Transverse colon (tissue), 4 donors: ENCODE measurements around the gene SPATS1. TPM values are rescaled to one million over a fixed set of nuclear protein-coding genes. Genes with fewer than 3 reads are reported as not detected.

Experiments
- DNase-seq: peaks from one replicate; pipeline ENCODE4 v3.0.0-alpha.2; 2019
- H3K27ac ChIP-seq, 4 donors: fragments of 200-600 bp; sonication (generic); 2 replicates each; pipeline ENCODE4 v1.5.1; 2016 to 2018; ENCODE audit warnings: inconsistent platforms in 4 of 4
- H3K27me3 ChIP-seq: fragments of 200-600 bp; sonication (generic); 2 replicates; pipeline ENCODE4 v1.5.1; 2017; ENCODE audit warnings: inconsistent platforms
- H3K36me3 ChIP-seq, 4 donors: fragments of 200-600 bp; sonication (generic); 2 replicates each; pipeline ENCODE4 v1.5.1; 2017 to 2019; ENCODE audit warnings: inconsistent platforms in 4 of 4
- H3K4me1 ChIP-seq, 4 donors: fragments of 200-600 bp; sonication (generic); 2 replicates each; pipeline ENCODE4 v1.5.1; 2017 to 2020; ENCODE audit warnings: inconsistent platforms in 4 of 4
- H3K4me3 ChIP-seq, 4 donors: fragments of 200-600 bp; sonication (generic); 1 replicate in 1 of 4; 2 replicates in 3 of 4; pipeline versions ENCODE4 v1.5.1 to v1.6.1; 2017 to 2019; ENCODE audit warnings: inconsistent platforms in 4 of 4
- H3K9me3 ChIP-seq, 2 donors: fragments of 200-600 bp; sonication (generic); 2 replicates each; pipeline ENCODE4 v1.5.1; 2017 to 2019; ENCODE audit warnings: inconsistent platforms in 2 of 2
- CTCF ChIP-seq, 5 experiments: fragments of 200-600 bp in 3 of 5; fragments of 450-650 bp in 2 of 5; sonication (generic) in 3 of 5; IDR thresholded peaks; 1 replicate in 2 of 5; 2 replicates in 3 of 5; pipeline ENCODE4 v1.5.1; 2016 to 2017; ENCODE audit warnings: antibody characterized with exemption in 5 of 5, inconsistent platforms in 3 of 5, mild to moderate bottlenecking in 2 of 5, moderate library complexity in 1 of 5
- EP300 ChIP-seq: sonication (generic); formaldehyde crosslinking; IDR thresholded peaks from one replicate; pipeline ENCODE4 v1.6.1; 2017; ENCODE audit warnings: antibody characterized with exemption, low read depth
- POLR2A ChIP-seq: fragments of 450-650 bp; IDR thresholded peaks from one replicate; pipeline ENCODE4 v1.6.1; 2016; ENCODE audit warnings: antibody characterized with exemption, mild to moderate bottlenecking, moderate library complexity
- POLR2AphosphoS5 ChIP-seq, 3 donors: sonication (generic); formaldehyde crosslinking; IDR thresholded peaks; one replicate each; pipeline ENCODE4 v1.6.1; 2016; ENCODE audit warnings: antibody characterized with exemption in 3 of 3
- WGBS, 2 donors: methylation state at CpG; one replicate each; pipeline ENCODE4 v1.1.5; 2018; ENCODE audit warnings: low coverage in 1 of 2; 5-methylcytosine and 5-hydroxymethylcytosine counted together
- in situ Hi-C, 4 donors: fragments of 200-750 bp; cut with MboI; loops; one replicate each; pipeline versions ENCODE4 v1.15.0 to v1.15.1; 2017; ENCODE audit warnings: low sequenced_read_pairs in 3 of 4, low pct_ligation_motif_present in 1 of 4, low pct_unique_long_range_greater_than_20kb in 1 of 4
- intact Hi-C: fragments of 100-400 bp; cut with DNase I; formaldehyde crosslinking; loops from one replicate; pipeline ENCODE4 v1.15.1; 2023; ENCODE audit warnings: low total_unique reads
- total RNA-seq, 4 donors: library from RNA; depleted of rRNA; stranded (reverse); fragments of >200 nt; gene quantifications; one replicate each; pipeline ENCODE4 v1.1.0, GENCODE V29; 2016

SPATS1 gene
- total RNA-seq, 4 donors from 2014 or later, result not detected

- H3K9me3 ChIP-seq, result no peaks in the 10 kb centered on the region
- intact Hi-C loops, result no loop called here
- H3K4me1 ChIP-seq, result no peaks in the 10 kb centered on the region
- no peak overlapping the region for H3K27ac ChIP-seq
- no peak overlapping the region for H3K4me3 ChIP-seq
- H3K36me3 ChIP-seq, result no peaks in the 10 kb centered on the region
- TF ChIP-seq POLR2AphosphoS5 (IDR thresholded peaks at IDR 0.05), result no peak
- H3K27me3 ChIP-seq, result peaks cover 5% of the 10 kb centered on the region
- 71 to 83% methylated on average over 2 of the region's 2 CpGs for WGBS, 2 donors
- DNase-seq, result no peak
- in situ Hi-C loops, result no loop called here
Observed at GRCh38 chr6:44373787-44374186, 31.3 kb downstream of the SPATS1 start.

GRCh38 chr6:44375071-44375470 lies 32.6 kb downstream of the SPATS1 start:
- DNase-seq, result no peak
- H3K27me3 ChIP-seq, result peaks cover 5% of the 10 kb centered on the region
- H3K9me3 ChIP-seq, result no peaks in the 10 kb centered on the region
- 82% methylated on average over 3 of the region's 3 CpGs; no CpG with 5 or more reads in 1 of the 2 donors for WGBS, 2 donors
- no peak overlapping the region for H3K4me3 ChIP-seq
- H3K27ac ChIP-seq, result no peak overlapping the region
- H3K4me1 ChIP-seq, result no peaks in the 10 kb centered on the region
- TF ChIP-seq POLR2AphosphoS5 (IDR thresholded peaks at IDR 0.05) (no peak), EP300 (no peak), POLR2A (no peak), CTCF (IDR thresholded peaks at IDR 0.05) (no peak)
- intact Hi-C loops, result no loop called here
- in situ Hi-C loops, result no loop called here
- H3K36me3 ChIP-seq, result no peaks in the 10 kb centered on the region

- no peaks in the 10 kb centered on the region for H3K4me1 ChIP-seq
- 87 to 93% methylated on average over 2 to 3 of the region's 3 CpGs for WGBS, 2 donors
- no peak overlapping the region for H3K4me3 ChIP-seq
- H3K27me3 ChIP-seq, result no peaks in the 10 kb centered on the region
- no peak for TF ChIP-seq EP300
- no peak for TF ChIP-seq POLR2AphosphoS5 (IDR thresholded peaks at IDR 0.05)
- no peak for TF ChIP-seq CTCF (IDR thresholded peaks at IDR 0.05)
- TF ChIP-seq POLR2A, result no peak
- intact Hi-C loops (no loop called here), in situ Hi-C loops (no loop called here)
- H3K9me3 ChIP-seq, result no peaks in the 10 kb centered on the region
- H3K27ac ChIP-seq, result no peak overlapping the region
- DNase-seq, result no peak
- no peaks in the 10 kb centered on the region for H3K36me3 ChIP-seq
Observed at GRCh38 chr6:44377484-44377883, 35.0 kb downstream of the SPATS1 start.

- no peaks in the 10 kb centered on the region for H3K9me3 ChIP-seq
- in situ Hi-C loops, result no loop called here
- no peak for DNase-seq
- TF ChIP-seq CTCF (IDR thresholded peaks at IDR 0.05) (no peak), POLR2AphosphoS5 (IDR thresholded peaks at IDR 0.05) (no peak), POLR2A (no peak), EP300 (no peak)
- H3K27ac ChIP-seq, result no peak overlapping the region
- 89% methylated on average over 1 of the region's 1 CpG; no CpG with 5 or more reads in 1 of the 2 donors for WGBS, 2 donors
- H3K4me1 ChIP-seq, result no peaks in the 10 kb centered on the region
- no peaks in the 10 kb centered on the region for H3K27me3 ChIP-seq
- H3K36me3 ChIP-seq, result no peaks in the 10 kb centered on the region
- no peak overlapping the region for H3K4me3 ChIP-seq
- intact Hi-C loops, result no loop called here
Observed at GRCh38 chr6:44377971-44378370, 35.5 kb downstream of the SPATS1 start.

- Histone ChIP-seq H3K9me3 (no peaks in the 10 kb centered on the region), H3K4me3 (no peak overlapping the region), H3K36me3 (no peaks in the 10 kb centered on the region), H3K27me3 (no peaks in the 10 kb centered on the region), H3K27ac (no peak overlapping the region), H3K4me1 (peaks cover 0 to 6% (median 6%) of the 10 kb centered on the region in 4 donors)
- intact Hi-C loops (no loop called here), in situ Hi-C loops (no loop called here)
- 71 to 100% methylated on average over 2 of the region's 2 CpGs for WGBS, 2 donors
- TF ChIP-seq POLR2A (no peak), CTCF (IDR thresholded peaks at IDR 0.05) (no peak), POLR2AphosphoS5 (IDR thresholded peaks at IDR 0.05) (no peak), EP300 (no peak)
- no peak for DNase-seq
Observed at GRCh38 chr6:44381739-44382138, 39.3 kb downstream of the SPATS1 start.
